SU-DHL-6 (cell line): ENCODE data around the gene PDCD6IP.
"Not testable (repeated sequence)": the region's sequence is repeated elsewhere in the genome, so short reads cannot be mapped to it uniquely, and the experiment has no call there.

ENCODE experiments used
- H2AFZ ChIP-seq: fragments of 200-600 bp; sonication (generic); 2 replicates; pipeline ENCODE4 v1.6.1; 2014; ENCODE audit warnings: low read depth, mild to moderate bottlenecking, moderate library complexity, mixed read lengths, antibody characterized with exemption, low read length; ENCODE audit not compliant: severe bottlenecking
- H3F3A ChIP-seq: fragments of 200-600 bp; shearing (Covaris generic); 2 replicates; pipeline ENCODE4 v1.6.0; 2016; ENCODE audit warnings: antibody characterized with exemption, mild to moderate bottlenecking; ENCODE audit not compliant: insufficient read depth
- H3K27ac ChIP-seq: fragments of 200-600 bp; sonication (generic); 2 replicates; pipeline ENCODE4 v1.5.1; 2016; ENCODE audit warnings: low read depth, mild to moderate bottlenecking, low read length, moderate library complexity, mixed read lengths
- H3K27me3 ChIP-seq: fragments of 200-600 bp; sonication (generic), shearing (Covaris generic); 2 replicates; pipeline ENCODE4 v1.6.0; 2014; ENCODE audit warnings: mild to moderate bottlenecking, low read length
- H3K36me3 ChIP-seq: fragments of 200-600 bp; sonication (generic); 2 replicates; pipeline ENCODE4 v1.6.1; 2014; ENCODE audit warnings: mild to moderate bottlenecking, low read length, mixed read lengths
- H3K4me2 ChIP-seq: fragments of 300-600, 200-600 bp; shearing (Covaris generic), sonication (generic); 2 replicates; pipeline ENCODE4 v1.6.0; 2014; ENCODE audit warnings: low read length, low read depth, mild to moderate bottlenecking; ENCODE audit not compliant: poor library complexity, severe bottlenecking
- H3K4me3 ChIP-seq: fragments of 200-600 bp; sonication (generic); 2 replicates; pipeline ENCODE4 v1.5.1; 2014; ENCODE audit warnings: antibody characterized with exemption, low read length, mild to moderate bottlenecking, mixed read lengths; ENCODE audit not compliant: insufficient read depth, poor library complexity, severe bottlenecking
- H3K79me2 ChIP-seq: fragments of 200-600 bp; sonication (generic); 2 replicates; pipeline ENCODE4 v1.6.1; 2014; ENCODE audit warnings: mild to moderate bottlenecking, low read length, moderate library complexity; ENCODE audit not compliant: insufficient read depth
- H3K9ac ChIP-seq: fragments of 200-600 bp; sonication (generic); 2 replicates; pipeline ENCODE4 v1.7.0; 2014; ENCODE audit warnings: mild to moderate bottlenecking, low read length
- H3K9me2 ChIP-seq: fragments of 200-600 bp; sonication (generic); replicated peaks from 2 replicates; pipeline ENCODE4 v1.6.1; 2014; ENCODE audit warnings: low read length; ENCODE audit not compliant: insufficient read depth
- H3K9me3 ChIP-seq: fragments of 200-600 bp; sonication (generic); 2 replicates; pipeline ENCODE4 v1.6.1; 2014; ENCODE audit warnings: low read length, mixed read lengths; ENCODE audit not compliant: insufficient read depth
- H4K20me1 ChIP-seq: fragments of 200-600 bp; sonication (generic); 2 replicates; pipeline ENCODE4 v1.6.1; 2014; ENCODE audit warnings: low read depth, mild to moderate bottlenecking, antibody characterized with exemption, low read length, moderate library complexity, mixed read lengths
- CTCF ChIP-seq: fragments of 200-600 bp; sonication (generic); IDR thresholded peaks from one replicate; pipeline ENCODE4 v1.5.1; 2017; ENCODE audit warnings: antibody characterized with exemption, mild to moderate bottlenecking, low read length, moderate library complexity; ENCODE audit not compliant: insufficient read depth, poor library complexity, severe bottlenecking
- EZH2phosphoT487 ChIP-seq: fragments of 200-600 bp; sonication (generic), shearing (Covaris generic); conservative IDR thresholded peaks from 2 replicates; pipeline ENCODE4 v1.6.1; 2018; ENCODE audit warnings: mild to moderate bottlenecking, antibody characterized with exemption, low read length, moderate library complexity, mixed read lengths

The PDCD6IP gene

DNA sequence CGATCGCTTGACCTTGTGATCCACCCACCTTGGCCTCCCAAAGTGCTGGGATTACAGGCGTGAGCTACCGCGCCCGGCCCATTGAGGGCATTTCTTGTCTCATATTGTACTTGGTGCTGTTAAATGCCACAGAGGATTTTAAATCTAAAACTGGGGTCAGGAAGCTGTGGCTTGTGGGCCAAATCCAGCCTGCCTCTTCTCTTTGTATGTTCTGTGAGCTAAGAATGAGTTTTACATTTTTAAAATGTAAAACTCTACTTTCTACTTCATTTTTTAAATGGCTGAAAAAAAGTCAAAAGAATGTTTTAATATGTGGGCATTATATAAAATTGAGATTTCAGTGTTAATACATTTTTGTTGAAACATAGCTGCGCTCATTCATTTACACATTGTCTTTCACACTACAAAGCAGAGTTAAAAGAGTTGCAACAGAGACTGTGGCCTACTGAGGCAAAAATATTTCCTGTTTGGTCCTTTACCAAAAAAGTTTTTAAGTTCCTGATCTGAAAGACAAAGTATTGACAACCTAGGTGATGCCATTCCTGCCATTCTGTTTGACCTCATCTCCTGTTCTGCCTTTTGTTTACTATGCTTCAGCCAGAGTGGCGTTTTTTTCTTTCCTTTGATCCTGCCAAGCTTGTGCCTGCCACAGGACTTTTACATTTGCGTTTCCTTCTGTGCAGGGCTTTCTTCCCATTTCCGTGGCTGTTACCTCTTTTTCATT is 50.4 kb downstream of the PDCD6IP start:
- H3K79me2 ChIP-seq: 0 out of 2 replicates have a peak, but pooled peaks cover 3% of the 10 kb centered on the region
- no peaks in the 10 kb centered on the region for H3F3A ChIP-seq
- no peak overlapping the region for H3K4me2 ChIP-seq
- H3K9me3 ChIP-seq: no peaks in the 10 kb centered on the region
- H3K4me3 ChIP-seq: no peak overlapping the region
- H3K9me2 ChIP-seq: no peaks in the 10 kb centered on the region
- no peak for TF ChIP-seq CTCF
- no peak for TF ChIP-seq EZH2phosphoT487
- H3K9ac ChIP-seq: no peak overlapping the region
- H4K20me1 ChIP-seq: no peaks in the 10 kb centered on the region
- H2AFZ ChIP-seq: no peak overlapping the region
- no peak overlapping the region for H3K27ac ChIP-seq
- H3K36me3 ChIP-seq: peaks cover 14% of the 10 kb centered on the region; the same call in 1 of the 2 replicates
- H3K27me3 ChIP-seq: no peaks in the 10 kb centered on the region

GRCh38 chr3:33850599-33850998 is 52.2 kb downstream of the PDCD6IP start:
- not testable (repeated sequence) for H3K9me3 ChIP-seq, H3K9ac ChIP-seq, H3K79me2 ChIP-seq, H3K9me2 ChIP-seq, H4K20me1 ChIP-seq, H3K27me3 ChIP-seq, H3K27ac ChIP-seq, H3K4me2 ChIP-seq, H3K4me3 ChIP-seq, H2AFZ ChIP-seq, H3F3A ChIP-seq
- peaks cover 16% of the 10 kb centered on the region; the same call in 1 of the 2 replicates for H3K36me3 ChIP-seq

DNA sequence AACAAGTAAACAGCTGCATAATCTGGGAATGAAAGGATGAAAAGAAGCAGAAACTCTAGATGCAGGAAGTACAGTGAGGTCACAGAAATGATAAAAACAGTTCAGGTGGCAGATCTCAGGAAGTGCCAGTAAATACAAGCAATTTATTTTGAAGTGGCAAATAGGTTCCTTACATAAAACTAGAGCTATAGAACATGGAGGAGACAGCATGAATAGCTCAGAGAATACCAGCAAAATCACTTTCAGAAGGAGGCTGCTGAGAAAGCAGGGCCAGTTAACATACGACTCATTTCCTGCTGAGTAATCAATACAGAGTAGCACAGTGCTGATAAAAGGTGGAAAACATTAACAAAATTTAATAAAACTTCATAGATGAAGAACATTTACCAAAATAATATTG is 57.0 kb downstream of the PDCD6IP start:
- not testable (repeated sequence) for H3F3A ChIP-seq, H3K4me2 ChIP-seq, H3K9ac ChIP-seq, H3K9me3 ChIP-seq, H3K9me2 ChIP-seq, H2AFZ ChIP-seq, H3K27me3 ChIP-seq, H3K4me3 ChIP-seq, H3K27ac ChIP-seq, H4K20me1 ChIP-seq, H3K79me2 ChIP-seq
- H3K36me3 ChIP-seq: peaks cover 21% of the 10 kb centered on the region

DNA sequence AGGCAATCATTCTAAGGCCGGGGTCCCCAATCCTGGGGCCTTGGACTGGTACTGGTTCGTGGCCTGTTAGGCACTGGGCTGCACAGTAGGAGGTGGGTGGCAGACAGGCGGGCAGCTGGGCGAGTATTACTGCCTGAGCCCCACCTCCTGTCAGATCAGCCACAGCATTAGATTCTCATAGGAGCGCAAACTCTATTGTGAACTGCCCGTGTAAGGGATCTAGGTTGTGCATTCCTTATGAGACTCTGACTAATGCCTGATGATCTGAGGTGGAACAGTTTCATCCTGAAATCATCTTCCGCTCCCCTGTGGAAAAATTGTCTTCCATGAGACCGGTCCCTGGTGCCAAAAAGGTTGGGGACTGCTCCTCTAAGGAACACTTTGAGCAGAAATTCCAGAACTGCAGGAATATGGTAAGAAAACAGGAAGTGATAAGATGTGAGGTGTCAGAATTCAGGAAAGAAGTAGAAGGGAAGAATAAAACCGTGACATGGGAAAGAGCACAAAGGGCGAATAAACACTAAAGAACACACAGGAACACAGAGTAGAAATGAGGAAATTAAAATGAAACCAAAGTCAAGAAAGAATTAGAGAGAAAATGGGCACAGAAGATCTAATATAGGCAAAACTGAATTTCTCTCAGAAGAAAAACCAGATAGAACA is 57.6 kb downstream of the PDCD6IP start:
- Histone ChIP-seq H3K36me3 (peaks cover 26% of the 10 kb centered on the region), H3K9ac (no peak overlapping the region), H3K79me2 (no peaks in the 10 kb centered on the region)

GRCh38 chr3:33857701-33858100 is 59.3 kb downstream of the PDCD6IP start:
- not testable (repeated sequence) for H2AFZ ChIP-seq, H3K9me2 ChIP-seq, H4K20me1 ChIP-seq, H3K9ac ChIP-seq, H3K27me3 ChIP-seq, H3K27ac ChIP-seq, H3K9me3 ChIP-seq, H3K79me2 ChIP-seq, H3K4me3 ChIP-seq, H3F3A ChIP-seq, H3K4me2 ChIP-seq
- peaks cover 38% of the 10 kb centered on the region for H3K36me3 ChIP-seq

More for the DNA sequence above, 57.6 kb downstream of the PDCD6IP start:
- Histone ChIP-seq H3K9me2 (no peaks in the 10 kb centered on the region), H3K9me3 (no peaks in the 10 kb centered on the region), H3K27me3 (no peaks in the 10 kb centered on the region), H4K20me1 (no peaks in the 10 kb centered on the region), H2AFZ (no peak overlapping the region), H3K4me2 (no peak overlapping the region), H3K4me3 (no peak overlapping the region), H3F3A (peaks cover 7% of the 10 kb centered on the region; the same call in 1 of the 2 replicates), H3K27ac (no peak overlapping the region)
- TF ChIP-seq EZH2phosphoT487 (no peak), CTCF (no peak)
